HG03060 (cell line): ENCODE data around the gene PRR20G.

Source experiments
- ATAC-seq: cut with Tn5 transposase; IDR thresholded peaks from one replicate; pipeline ENCODE4 v1.9.1; 2021; ENCODE audit warnings: low read depth, moderate number of reproducible peaks; ENCODE audit not compliant: unreplicated experiment

PRR20G gene

DNA sequence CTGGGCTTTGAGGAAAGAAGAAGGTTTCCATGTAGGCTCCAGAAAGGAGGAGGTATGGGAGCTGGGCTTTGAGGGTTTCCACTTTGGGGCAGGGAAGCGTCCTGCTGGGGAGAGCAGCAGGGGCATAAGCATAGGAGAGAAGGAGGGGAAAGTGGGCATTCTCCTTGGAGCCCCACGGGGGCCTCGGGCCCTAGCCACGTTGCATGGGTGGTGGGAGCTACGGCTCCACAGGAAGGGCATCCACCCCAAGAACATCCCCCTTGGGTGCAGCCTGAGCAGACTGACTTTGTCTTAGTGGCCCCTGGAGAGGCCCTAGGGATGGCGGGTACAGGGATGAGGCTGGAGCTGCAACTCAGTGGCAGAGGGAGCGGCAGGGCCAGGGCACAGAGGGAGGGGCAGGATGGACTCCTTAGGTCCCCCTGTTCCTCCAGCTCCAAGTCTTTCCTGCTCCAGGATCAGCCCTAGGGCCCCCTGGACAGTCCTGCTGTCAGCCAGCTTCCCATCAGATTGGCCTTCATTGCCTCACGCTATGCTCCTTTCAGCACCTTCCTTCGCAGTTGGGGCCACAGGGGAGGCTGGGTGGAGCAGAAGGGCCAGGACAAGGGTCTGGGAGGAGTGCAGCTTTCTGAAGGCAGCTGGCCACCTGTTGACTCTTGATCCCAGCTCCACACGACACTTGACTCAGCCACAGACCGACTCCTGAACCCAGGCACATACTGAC, 22.9 kb downstream of the PRR20G start:
- ATAC-seq: no peak

DNA sequence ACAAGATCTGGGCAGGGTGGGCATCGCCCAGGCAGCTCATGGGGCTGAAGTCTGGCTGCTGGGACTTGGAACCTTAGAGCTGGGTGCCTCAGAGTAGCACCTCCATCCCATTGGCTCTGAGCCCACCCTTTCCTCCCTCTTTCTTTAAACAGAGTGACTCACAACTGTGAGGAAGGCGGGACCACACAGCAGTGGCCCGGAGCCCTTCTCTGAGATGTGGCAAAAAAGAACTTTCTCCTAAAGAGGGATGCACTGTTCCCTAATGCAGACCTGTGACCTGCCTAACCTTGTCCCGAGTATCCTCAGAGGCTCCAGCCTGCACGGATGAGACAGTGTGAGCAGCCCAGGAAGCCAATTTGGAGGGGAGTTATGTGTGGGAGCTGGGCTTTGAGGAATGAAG, 23.6 kb downstream of the PRR20G start:
- ATAC-seq: no peak

DNA sequence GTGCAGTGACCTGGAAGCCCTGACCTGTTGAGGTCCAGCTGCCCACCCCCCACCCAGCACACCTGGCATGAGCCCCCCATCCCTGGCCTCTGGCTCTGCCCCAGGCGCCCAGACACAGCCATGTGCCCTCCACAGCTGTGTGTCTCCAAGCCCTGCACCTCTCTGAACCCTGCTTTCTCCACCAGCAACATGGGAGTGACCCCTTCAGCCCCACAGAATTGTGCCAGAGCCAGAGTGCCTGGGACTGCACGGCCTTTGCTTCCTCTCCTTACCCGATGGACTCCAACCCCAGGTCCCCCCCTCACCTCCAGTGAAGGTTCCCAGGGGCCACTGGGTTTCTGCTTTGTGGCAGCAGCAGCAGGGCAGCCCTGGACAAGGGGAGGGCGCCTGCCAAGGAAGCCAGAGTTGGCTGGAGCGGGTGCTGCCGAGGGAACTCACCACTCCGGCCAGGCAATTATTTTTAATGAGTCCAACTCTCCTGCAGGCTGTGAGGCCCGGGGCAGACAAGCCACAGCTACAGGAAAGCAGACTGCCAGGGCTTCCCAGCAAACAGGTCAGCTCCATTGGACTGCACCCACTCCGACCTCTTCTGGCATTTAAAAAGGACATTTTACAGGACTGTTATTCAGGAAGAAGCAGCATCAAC, 24.1 kb downstream of the PRR20G start:
- ATAC-seq: no peak

- no peak for ATAC-seq
These were observed 24.8 kb downstream of the PRR20G start for GRCh38 chr3:127263037-127263436.

- ATAC-seq: no peak
These were observed 25.3 kb downstream of the PRR20G start for GRCh38 chr3:127262533-127262932.

- ATAC-seq: no peak
These were observed 25.9 kb downstream of the PRR20G start for GRCh38 chr3:127261925-127262324.

GRCh38 chr3:127260826-127261555, 26.9 kb downstream of the PRR20G start:
- ATAC-seq: no peak

- ATAC-seq: no peak
These were observed 27.4 kb downstream of the PRR20G start for GRCh38 chr3:127260416-127260815.

DNA sequence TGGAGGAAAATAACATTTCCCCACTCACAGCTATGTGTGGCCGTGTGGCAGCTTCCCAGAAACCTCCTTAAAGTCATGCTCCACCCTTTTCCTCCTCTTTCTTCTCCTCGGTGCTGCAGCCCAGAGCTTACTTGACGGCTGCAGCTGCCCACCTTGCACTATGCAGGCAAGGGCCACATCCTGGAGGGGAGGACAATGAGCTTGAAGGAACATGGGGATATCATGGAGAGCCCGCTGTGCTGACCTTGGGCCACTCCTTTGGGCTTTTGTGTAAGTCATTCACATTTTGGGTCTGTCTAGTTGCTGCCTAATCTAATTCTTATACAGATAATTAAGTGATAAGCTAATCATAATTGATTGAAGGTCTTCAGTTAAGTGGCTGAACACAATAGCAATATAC, 28.0 kb downstream of the PRR20G start:
- ATAC-seq: no peak

- ATAC-seq: no peak
These were observed 29.1 kb downstream of the PRR20G start for GRCh38 chr3:127258733-127259132.

GRCh38 chr3:127257351-127257750, 30.5 kb downstream of the PRR20G start:
- ATAC-seq: no peak

DNA sequence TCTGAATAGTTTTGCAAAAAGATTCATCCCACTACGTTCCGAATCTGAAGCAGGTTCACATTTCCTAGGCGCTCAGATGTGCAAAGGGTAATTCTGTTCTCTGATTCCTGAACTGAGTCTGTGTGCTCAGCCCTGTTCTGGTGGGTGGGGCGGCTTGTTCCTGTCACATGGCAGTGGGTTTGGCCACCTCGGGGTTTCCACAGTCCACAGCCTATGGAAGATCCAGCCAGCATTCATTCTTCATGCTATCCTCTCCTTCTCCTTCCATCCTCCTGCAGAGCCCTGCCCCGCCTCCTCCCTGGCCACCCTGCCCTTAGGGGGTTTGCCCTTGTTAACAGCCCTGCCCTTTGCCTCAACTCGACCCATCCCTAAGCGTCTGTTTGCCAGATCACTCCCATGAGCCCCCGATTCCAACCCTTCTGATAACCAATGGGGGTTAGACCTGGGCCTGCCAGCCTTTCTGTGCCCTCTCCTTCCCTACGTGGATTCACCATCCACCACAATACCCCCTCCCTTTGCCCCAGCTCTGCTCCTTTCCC, 31.0 kb downstream of the PRR20G start:
- no peak for ATAC-seq

DNA sequence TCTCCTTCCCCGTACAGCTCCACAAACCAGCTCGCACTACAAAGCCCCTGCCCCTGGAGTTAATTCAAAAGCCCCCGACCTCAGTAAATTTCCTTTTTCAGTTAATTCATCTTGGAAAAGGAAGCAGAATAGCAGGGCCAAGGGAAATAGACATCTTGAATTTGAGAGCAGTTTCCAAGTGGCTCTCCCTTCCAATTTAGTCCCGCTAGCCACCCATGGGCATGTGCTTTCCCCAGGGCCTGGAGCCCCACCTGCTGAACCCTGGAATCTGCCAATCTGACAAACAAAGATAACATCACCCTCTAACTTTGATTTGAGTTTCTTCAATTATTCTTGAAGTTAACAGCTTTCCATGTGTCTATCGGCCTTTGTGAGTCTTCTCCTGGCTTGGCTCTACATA, 31.7 kb downstream of the PRR20G start:
- no peak for ATAC-seq

DNA sequence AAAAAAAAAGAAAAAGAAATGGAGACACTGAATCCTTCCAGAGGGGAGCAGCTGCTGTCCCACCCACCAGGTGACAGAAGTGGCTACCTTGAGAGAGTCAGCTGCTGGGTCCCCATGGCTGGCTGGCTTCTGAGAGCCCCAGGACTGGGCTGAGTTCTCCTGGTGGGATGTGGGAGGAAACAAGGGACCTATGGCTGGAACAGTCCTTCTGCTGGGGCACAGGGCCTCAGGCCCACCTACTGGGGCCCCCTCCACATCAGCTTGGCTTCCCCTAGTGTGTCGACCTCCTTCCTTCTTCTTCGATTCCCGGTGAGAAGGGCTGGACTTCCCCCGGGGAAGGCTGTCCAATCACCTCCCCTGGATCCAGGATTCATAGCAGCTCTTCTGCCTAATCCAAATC, 32.3 kb downstream of the PRR20G start:
- ATAC-seq: no peak

GRCh38 chr3:127254730-127255129, 33.1 kb downstream of the PRR20G start:
- no peak for ATAC-seq

DNA sequence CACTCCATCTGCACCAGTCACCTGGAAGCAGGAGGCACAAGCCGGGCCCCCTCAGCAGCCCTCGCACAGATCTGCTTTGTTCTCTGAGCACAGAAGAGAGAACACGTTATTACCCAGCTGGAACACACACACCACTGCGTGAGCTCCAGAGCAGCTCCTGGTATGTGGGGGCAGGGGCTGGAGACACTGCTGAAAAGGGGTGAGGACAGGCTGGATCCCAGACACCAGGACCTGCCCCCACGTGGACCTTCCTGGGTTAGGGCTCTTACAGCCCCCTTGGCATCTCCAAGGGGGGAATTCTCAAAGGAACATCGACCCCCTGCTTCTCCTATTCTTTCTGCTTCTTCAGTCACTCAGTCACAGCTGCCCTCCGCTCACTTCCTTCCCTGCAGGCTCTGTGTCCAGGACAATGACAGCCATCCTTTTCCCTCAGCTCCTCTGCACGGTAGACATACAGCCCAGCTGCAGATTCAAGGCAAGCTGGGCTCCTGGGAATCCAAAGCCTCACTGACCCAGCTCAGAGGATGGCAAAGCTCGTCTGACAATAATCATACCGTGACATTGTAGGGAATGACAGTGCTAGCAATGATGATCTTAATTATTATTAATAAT, 33.7 kb downstream of the PRR20G start:
- ATAC-seq: no peak

GRCh38 chr3:127253491-127253890, 34.4 kb downstream of the PRR20G start:
- ATAC-seq: no peak

GRCh38 chr3:127252446-127252845, 35.4 kb downstream of the PRR20G start:
- no peak for ATAC-seq

DNA sequence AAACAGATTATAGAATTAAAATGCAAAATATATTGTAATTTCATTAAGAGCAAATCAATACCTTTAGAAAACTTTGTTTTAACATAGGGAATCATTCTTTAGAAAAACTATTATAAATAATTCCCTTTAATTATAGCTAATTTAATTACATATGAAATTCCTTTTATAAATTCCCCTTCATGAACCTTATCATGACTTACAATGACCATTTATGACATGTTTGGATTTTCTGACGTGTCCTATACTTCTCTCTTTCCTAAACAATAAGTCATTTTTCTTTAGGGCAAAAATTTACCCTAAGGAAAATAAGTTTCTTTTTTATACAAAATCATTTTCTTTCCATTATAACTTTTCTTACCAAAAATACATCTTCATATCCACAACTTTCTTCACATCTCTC, 37.8 kb downstream of the PRR20G start:
- no peak for ATAC-seq

DNA sequence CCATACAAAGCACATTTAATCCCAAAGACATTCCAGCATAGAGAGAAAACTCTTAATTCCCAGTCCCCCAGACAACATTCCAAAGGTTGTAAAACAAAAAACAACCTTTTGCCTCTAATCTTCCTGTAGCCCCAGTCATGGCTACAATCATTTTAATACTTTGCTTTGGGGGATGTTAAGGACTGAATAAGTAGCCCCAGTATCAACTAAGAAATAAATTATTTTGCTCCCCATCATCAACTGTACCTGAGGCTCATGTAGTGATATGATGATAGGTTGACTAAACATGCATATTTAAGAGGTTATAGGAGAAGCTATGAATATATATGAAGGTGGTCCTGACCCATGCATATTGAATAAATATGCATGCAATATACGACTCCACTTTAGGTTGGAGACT, 40.6 kb downstream of the PRR20G start:
- ATAC-seq: no peak

- no peak for ATAC-seq
These were observed 49.2 kb downstream of the PRR20G start for GRCh38 chr3:127238602-127239001.
